ENCODE measurements around the gene APCDD1L.

APCDD1L gene

DNA sequence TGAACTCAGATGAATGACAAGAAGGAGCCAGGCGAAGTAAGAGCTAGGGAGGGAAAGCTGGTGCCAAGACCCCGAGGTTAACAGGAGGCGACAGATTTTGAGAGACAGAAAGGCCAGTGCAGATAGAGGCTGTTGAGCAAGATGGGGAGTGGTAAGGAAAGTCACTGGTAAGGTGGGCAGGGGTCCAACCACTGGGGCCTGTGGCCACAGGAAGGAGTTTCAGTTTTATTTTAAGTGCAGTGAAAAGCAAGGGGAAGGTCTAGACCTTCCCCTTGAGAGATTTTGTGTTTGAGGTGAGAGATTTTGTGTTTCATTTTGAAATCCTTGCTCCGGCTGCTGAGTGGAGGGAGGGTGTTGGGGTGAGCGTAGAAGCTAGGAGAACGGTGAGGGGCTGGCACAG, 41.8 kb upstream of the APCDD1L start:
- Histone ChIP-seq H3K27me3 (ENCODE audit: control insufficient read depth, insufficient read depth, low read length) (no peaks in the 10 kb centered on the region), H3K27ac (no peak overlapping the region), H3K4me1 (no peaks in the 10 kb centered on the region), H3K36me3 (ENCODE audit: control insufficient read depth, insufficient read depth, low read length) (no peaks in the 10 kb centered on the region), H3K4me2 (ENCODE audit: low read length) (no peak overlapping the region), H2AFZ (no peak overlapping the region), H3K79me2 (no peaks in the 10 kb centered on the region), H3K9ac (no peak overlapping the region), H3K4me3 (ENCODE audit: low read depth, low read length) (no peak overlapping the region), H3K9me3 (ENCODE audit: control insufficient read depth, low read length) (no peaks in the 10 kb centered on the region)
- TF ChIP-seq CTCF (IDR thresholded peaks at IDR 0.05), result no peak

DNA sequence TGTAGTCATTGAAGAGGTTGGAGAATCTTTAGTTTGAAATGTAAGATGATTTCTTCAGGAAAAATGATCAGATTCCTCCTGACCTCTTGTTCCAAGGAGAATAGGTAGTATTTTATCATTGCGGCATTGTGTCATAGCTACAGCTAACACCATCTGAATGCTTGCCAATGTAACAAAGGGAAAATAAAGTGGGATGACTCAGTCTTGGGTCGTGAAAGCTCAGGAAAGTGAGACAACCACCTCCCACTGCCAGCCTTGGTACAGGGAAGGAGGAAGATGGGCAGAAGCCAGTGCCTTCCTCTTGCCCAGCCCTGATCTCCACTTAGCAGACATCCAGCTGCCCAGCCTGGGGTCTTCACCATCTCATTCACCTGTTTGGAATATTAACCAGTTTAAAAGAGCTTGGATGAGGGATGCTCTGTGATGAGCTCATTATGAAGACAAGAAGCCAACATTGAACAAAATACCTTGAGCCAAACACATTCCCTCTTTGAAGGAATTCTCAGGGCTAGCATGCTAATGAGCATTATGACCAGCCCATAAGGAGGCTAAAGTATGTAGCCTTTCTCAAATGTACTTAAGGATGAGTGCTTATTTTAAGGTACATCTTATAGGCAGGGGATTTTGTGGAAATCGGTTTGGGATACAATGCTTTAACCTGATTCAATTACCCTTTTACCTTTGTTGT, 40.0 kb upstream of the APCDD1L start:
- Histone ChIP-seq H3K36me3 (ENCODE audit: control insufficient read depth, insufficient read depth, low read length) (no peaks in the 10 kb centered on the region), H3K27ac (no peak overlapping the region), H3K4me2 (ENCODE audit: low read length) (no peak overlapping the region), H3K9ac (no peak overlapping the region), H2AFZ (no peak overlapping the region), H3K9me3 (ENCODE audit: control insufficient read depth, low read length) (no peaks in the 10 kb centered on the region), H3K4me1 (no peaks in the 10 kb centered on the region), H3K79me2 (no peaks in the 10 kb centered on the region), H3K4me3 (ENCODE audit: low read depth, low read length) (no peak overlapping the region), H3K27me3 (ENCODE audit: control insufficient read depth, insufficient read depth, low read length) (no peaks in the 10 kb centered on the region)
- no peak for TF ChIP-seq CTCF (IDR thresholded peaks at IDR 0.05)

- Histone ChIP-seq H3K9ac (no peak overlapping the region), H3K4me1 (no peaks in the 10 kb centered on the region), H3K27ac (no peak overlapping the region), H3K36me3 (ENCODE audit: control insufficient read depth, insufficient read depth, low read length) (no peaks in the 10 kb centered on the region), H3K4me3 (ENCODE audit: low read depth, low read length) (no peak overlapping the region), H3K79me2 (no peaks in the 10 kb centered on the region), H3K27me3 (ENCODE audit: control insufficient read depth, insufficient read depth, low read length) (no peaks in the 10 kb centered on the region), H3K4me2 (ENCODE audit: low read length) (no peak overlapping the region), H3K9me3 (ENCODE audit: control insufficient read depth, low read length) (no peaks in the 10 kb centered on the region), H2AFZ (no peak overlapping the region)
- TF ChIP-seq CTCF (IDR thresholded peaks at IDR 0.05), result no peak
Measured at GRCh38 chr20:58554541-58554940, 39.3 kb upstream of the APCDD1L start.

- H3K4me1 ChIP-seq, result no peaks in the 10 kb centered on the region
- H3K27me3 ChIP-seq (ENCODE audit: control insufficient read depth, insufficient read depth, low read length), result no peaks in the 10 kb centered on the region
- H3K4me3 ChIP-seq (ENCODE audit: low read depth, low read length), result no peak overlapping the region
- H2AFZ ChIP-seq, result no peak overlapping the region
- H3K79me2 ChIP-seq, result no peaks in the 10 kb centered on the region
- H3K36me3 ChIP-seq (ENCODE audit: control insufficient read depth, insufficient read depth, low read length), result no peaks in the 10 kb centered on the region
- TF ChIP-seq CTCF (IDR thresholded peaks at IDR 0.05), result no peak
- no peaks in the 10 kb centered on the region for H3K9me3 ChIP-seq (ENCODE audit: control insufficient read depth, low read length)
- H3K4me2 ChIP-seq (ENCODE audit: low read length), result no peak overlapping the region
- no peak overlapping the region for H3K27ac ChIP-seq
- H3K9ac ChIP-seq, result no peak overlapping the region
Measured at GRCh38 chr20:58553841-58554240, 38.6 kb upstream of the APCDD1L start.

- no peaks in the 10 kb centered on the region for H3K27me3 ChIP-seq (ENCODE audit: control insufficient read depth, insufficient read depth, low read length)
- no peaks in the 10 kb centered on the region for H3K9me3 ChIP-seq (ENCODE audit: control insufficient read depth, low read length)
- no peak overlapping the region for H3K4me2 ChIP-seq (ENCODE audit: low read length)
- no peak overlapping the region for H2AFZ ChIP-seq
- H3K4me3 ChIP-seq (ENCODE audit: low read depth, low read length), result no peak overlapping the region
- H3K79me2 ChIP-seq, result no peaks in the 10 kb centered on the region
- no peak overlapping the region for H3K9ac ChIP-seq
- no peaks in the 10 kb centered on the region for H3K36me3 ChIP-seq (ENCODE audit: control insufficient read depth, insufficient read depth, low read length)
- TF ChIP-seq CTCF (IDR thresholded peaks at IDR 0.05), result no peak
- H3K27ac ChIP-seq, result no peak overlapping the region
- H3K4me1 ChIP-seq, result no peaks in the 10 kb centered on the region
Measured at GRCh38 chr20:58553166-58553696, 38.0 kb upstream of the APCDD1L start.
